LoVo (cell line): Measurements from ENCODE around the gene WDR13.
"Not testable (repeated sequence)": the region's sequence is repeated elsewhere in the genome, so short reads cannot be mapped to it uniquely, and the experiment has no call there.

Experiments
- DNase-seq: peaks from one replicate; pipeline ENCODE4 v3.0.0-alpha.2; 2016; ENCODE audit warnings: low spot score

The WDR13 gene

GRCh38 chrX:48595929-48596328 lies 1.4 kb upstream of the WDR13 start:
- no peak for DNase-seq

DNA sequence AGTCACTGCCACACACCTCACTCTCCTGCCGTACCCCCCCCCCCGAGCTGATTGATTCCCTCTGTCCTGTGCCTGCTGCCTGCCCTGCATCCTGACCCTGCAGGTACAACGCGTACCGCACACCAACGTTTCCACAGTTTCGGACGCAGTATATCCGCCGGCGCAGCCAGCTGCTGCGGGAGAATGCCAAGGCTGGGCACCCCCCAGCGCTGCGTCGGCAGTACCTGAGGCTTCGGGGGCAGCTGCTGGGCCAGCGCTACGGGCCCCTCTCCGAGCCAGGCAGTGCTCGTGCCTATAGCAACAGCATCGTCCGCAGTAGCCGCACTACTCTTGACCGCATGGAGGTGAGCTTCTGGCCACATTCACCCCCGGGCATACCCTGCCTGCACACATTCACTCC lies 1.3 kb downstream of the WDR13 start:
- no peak for DNase-seq

DNA sequence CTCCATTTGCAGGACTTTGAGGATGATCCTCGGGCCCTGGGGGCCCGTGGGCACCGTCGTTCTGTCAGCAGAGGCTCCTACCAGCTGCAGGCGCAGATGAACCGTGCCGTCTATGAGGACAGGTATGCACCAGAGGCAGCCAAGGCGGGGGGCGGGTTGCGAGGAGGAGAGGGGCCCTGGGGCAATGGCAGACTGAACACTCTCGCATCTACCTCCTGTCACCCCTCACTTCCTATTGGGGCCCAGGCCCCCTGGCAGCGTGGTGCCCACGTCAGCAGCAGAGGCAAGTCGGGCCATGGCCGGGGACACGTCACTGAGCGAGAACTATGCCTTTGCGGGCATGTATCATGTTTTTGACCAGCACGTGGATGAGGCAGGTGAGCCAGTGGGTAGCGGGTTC lies 2.0 kb downstream of the WDR13 start:
- DNase-seq: no peak

DNA sequence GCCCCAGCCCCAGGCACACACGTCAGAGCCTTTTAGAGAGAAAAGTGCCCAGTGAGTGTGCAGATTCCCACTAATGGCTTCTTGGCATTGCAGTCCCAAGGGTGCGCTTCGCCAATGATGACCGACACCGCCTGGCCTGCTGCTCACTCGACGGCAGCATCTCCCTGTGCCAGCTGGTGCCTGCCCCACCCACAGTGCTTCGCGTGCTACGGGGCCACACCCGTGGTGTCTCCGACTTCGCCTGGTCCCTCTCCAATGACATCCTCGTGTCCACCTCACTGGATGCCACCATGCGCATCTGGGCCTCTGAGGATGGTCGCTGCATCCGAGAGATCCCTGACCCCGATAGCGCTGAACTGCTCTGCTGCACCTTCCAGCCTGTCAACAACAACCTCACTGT lies 2.9 kb downstream of the WDR13 start:
- DNase-seq: no peak

- DNase-seq: no peak
Measured at GRCh38 chrX:48601741-48602394, 4.6 kb downstream of the WDR13 start.

GRCh38 chrX:48604701-48605100 lies 7.4 kb downstream of the WDR13 start:
- DNase-seq: no peak

GRCh38 chrX:48606091-48606490 lies 8.8 kb downstream of the WDR13 start:
- DNase-seq: no peak

GRCh38 chrX:48611703-48612102 lies 14.4 kb downstream of the WDR13 start:
- DNase-seq: no peak

DNA sequence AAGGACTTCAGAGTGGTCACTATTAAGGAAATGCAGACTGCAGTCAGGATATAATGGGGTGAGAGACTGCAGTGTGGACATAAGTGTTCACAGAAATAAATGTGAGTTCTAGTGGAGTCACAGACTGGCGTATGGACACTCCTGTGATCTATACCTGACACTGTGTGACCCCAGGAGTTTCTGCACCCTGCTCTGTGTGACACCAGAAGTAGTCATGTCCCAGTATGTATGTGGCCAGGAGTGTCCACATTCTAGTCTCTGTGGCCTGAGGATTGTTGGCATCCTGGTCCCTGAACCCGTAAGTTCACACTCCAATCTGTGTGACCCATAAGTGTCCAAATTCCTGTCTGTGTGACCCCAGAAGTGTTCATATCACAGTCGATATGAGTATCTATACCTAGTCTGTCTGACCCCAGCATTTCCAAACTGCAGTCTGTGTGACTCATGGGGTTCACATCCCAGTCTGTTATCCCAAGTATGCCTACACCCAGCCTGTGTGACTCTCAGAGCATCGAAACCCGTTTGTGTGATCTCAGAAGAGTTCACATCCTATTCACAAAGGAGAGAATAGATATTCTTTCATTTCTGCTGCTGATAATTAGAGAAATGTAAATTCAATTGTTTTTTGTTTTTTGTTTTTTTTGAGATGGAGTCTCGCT lies 16.3 kb downstream of the WDR13 start:
- no peak for DNase-seq

GRCh38 chrX:48616576-48616975 lies 19.3 kb downstream of the WDR13 start:
- no peak for DNase-seq

- no peak for DNase-seq
Measured at GRCh38 chrX:48617542-48618340, 20.4 kb downstream of the WDR13 start.

GRCh38 chrX:48626401-48627298 lies 29.4 kb downstream of the WDR13 start:
- no peak for DNase-seq

- peak; percentile 78 for DNase-seq
Measured at GRCh38 chrX:48631376-48632090, 34.2 kb downstream of the WDR13 start.

DNA sequence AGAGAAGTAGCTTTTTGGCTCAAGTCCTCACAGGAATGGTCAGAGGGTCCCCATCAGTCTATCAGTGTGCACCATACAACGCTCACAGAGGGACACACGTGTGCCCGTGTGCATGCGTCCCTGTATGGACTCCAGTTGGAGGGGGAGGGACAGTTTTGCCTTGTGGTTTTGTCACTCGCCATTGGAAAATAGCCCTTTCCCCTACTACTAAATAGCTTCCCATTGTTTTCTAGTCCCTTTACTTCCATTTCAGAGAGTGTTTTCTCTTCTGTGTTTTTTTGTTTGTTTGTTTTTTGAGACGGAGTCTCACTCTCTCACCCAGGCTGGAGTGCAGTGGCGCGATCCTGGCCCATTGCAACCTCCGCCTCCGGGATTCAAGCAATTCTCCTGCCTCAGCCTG lies 34.9 kb downstream of the WDR13 start:
- no peak for DNase-seq

- no peak for DNase-seq
Measured at GRCh38 chrX:48636301-48636700, 39.0 kb downstream of the WDR13 start.

DNA sequence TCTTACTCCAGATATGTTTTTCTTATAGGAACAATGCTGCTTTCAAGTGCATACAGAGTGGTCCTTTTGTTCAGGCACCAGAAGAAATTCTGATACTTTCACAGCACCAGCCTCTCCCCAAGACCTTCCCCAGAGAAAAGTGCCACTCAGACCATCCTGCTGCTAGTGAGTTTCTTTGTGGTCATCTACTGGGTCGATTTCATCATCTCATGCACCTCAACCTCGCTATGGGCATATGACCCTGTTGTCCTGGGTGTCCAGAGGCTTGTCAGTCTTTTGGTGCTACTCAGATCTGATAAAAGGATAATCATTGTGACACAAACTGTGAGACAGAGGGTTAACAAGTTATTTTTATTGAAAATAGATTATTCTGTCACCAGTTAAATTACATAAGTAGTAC lies 39.5 kb downstream of the WDR13 start:
- no peak for DNase-seq

GRCh38 chrX:48645669-48646068 lies 48.4 kb downstream of the WDR13 start:
- no peak for DNase-seq

DNA sequence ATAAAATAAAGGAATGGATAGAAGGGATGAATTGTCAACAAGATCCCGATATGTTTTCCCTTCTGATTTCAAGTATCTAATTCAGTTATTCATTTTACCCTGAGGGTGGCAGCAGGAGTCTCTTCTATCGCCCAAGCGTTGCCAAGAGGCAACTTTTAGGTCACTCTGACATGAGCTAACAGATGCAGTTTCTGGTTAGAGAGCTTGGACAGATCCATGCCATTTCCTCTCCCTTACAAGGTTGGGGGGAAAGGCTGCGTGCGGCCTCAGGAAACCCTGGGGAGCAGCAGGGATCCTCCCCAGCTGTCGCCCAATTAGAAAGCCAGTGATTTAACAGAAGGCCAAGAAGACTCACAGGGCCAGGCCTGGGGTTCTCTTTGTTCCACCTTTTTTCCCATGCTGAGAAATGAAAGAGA lies 51.1 kb downstream of the WDR13 start:
- no peak for DNase-seq

DNA sequence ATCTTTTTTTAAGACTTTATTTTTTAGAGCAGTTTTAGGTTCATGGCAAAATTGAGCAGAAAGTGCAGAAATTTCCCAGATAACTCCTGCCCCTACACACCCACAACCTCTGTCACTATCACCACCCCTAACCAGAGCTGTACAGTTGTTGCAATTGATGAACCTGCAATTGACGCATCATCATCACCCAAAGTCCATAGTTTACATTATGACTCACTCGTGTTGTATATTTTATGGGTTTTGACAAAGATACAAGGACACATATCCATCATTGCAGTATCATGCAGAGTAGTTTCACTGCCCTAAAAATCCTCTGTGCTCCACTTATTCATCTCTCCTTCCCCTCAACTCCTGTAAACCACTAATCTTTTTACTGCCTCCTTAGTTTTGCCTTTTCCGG lies 51.8 kb downstream of the WDR13 start:
- no peak for DNase-seq

DNA sequence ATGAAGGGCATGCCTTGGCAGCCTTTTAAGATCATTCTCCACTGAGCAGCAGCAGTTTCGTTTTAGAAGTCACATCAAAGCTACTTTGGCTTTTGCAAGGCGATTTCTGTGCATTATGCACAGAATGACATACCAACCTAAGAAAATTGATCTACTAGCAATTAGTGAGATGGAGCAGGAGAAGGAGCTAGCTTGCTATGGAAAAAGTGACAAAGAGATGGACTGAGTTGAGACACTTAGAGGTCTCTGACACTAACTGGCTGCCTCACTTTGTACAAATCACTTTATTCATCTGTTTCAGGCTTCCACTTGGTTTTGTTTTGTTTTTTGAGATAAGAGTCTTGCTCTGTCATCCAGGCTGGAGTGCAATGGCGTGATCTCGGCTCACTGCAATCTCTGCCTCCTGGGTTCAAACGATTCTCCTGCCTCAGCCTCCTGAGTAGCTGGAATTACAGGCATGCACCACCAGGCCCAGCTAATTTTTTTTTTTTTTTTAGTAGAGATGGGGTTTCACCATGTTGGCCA lies 54.8 kb downstream of the WDR13 start:
- DNase-seq: not testable (repeated sequence)

- not testable (repeated sequence) for DNase-seq
Measured at GRCh38 chrX:48654746-48655145, 57.5 kb downstream of the WDR13 start.
